GM12878 (cell line): ENCODE data around the gene TECTA. TPM values are rescaled to one million over a fixed set of nuclear protein-coding genes. Genes with fewer than 3 reads are reported as not detected.

ENCODE experiments used
- CHD1 ChIP-seq: IDR thresholded peaks from 2 replicates; pipeline ENCODE4 v1.6.1; 2012; ENCODE audit warnings: low read depth, low read length, improper control_type of control experiment
- CREB1 ChIP-seq: IDR thresholded peaks from 2 replicates; pipeline ENCODE4 v1.6.1; 2012; ENCODE audit warnings: low read depth, mild to moderate bottlenecking, inconsistent platforms
- CREM ChIP-seq: IDR thresholded peaks from 2 replicates; pipeline ENCODE4 v1.6.1; 2014; ENCODE audit warnings: antibody characterized with exemption, low read depth
- EZH2 ChIP-seq: IDR thresholded peaks from 2 replicates; pipeline ENCODE4 v1.6.1; 2012; ENCODE audit warnings: low read depth, mild to moderate bottlenecking, control low read depth, inconsistent platforms, low read length, borderline replicate concordance; ENCODE audit not compliant: control insufficient read depth
- IKZF1 ChIP-seq: fragments of 450-650 bp; conservative IDR thresholded peaks from 2 replicates; pipeline ENCODE4 v1.6.1; 2017; ENCODE audit warnings: antibody characterized with exemption, mild to moderate bottlenecking
- IRF4 ChIP-seq: IDR thresholded peaks from 2 replicates; pipeline ENCODE4 v1.6.1; 2011; ENCODE audit warnings: low read depth, low read length
- MEF2B ChIP-seq: fragments of 450-650 bp; IDR thresholded peaks from 2 replicates; pipeline ENCODE4 v1.6.1; 2018; ENCODE audit warnings: mild to moderate bottlenecking, moderate library complexity; ENCODE audit not compliant: partially characterized antibody, poor library complexity, severe bottlenecking
- NBN ChIP-seq: fragments of 450-650 bp; IDR thresholded peaks from 2 replicates; pipeline ENCODE4 v1.6.1; 2016
- NRF1 ChIP-seq: conservative IDR thresholded peaks from 2 replicates; pipeline ENCODE4 v1.6.1; 2011; ENCODE audit warnings: mild to moderate bottlenecking, low read depth, low read length, improper control_type of control experiment
- POLR2AphosphoS2 ChIP-seq: IDR thresholded peaks from 2 replicates; pipeline ENCODE4 v1.6.1; 2011; ENCODE audit warnings: low read depth, mild to moderate bottlenecking, low read length, improper control_type of control experiment, moderate library complexity
- RAD21 ChIP-seq: IDR thresholded peaks from 2 replicates; pipeline ENCODE4 v1.6.1; 2011; ENCODE audit warnings: mild to moderate bottlenecking, low read depth, low read length, moderate library complexity; ENCODE audit not compliant: insufficient read depth
- TAF1 ChIP-seq: IDR thresholded peaks from 2 replicates; pipeline ENCODE4 v1.6.1; 2011; ENCODE audit warnings: mild to moderate bottlenecking, low read depth, low read length, borderline replicate concordance
- WRNIP1 ChIP-seq: IDR thresholded peaks from 2 replicates; pipeline ENCODE4 v1.6.1; 2011; ENCODE audit warnings: low read depth, low read length, improper control_type of control experiment, borderline replicate concordance
- YY1 ChIP-seq: IDR thresholded peaks from 2 replicates; pipeline ENCODE4 v1.6.1; 2011; ENCODE audit warnings: low read depth, mild to moderate bottlenecking, low read length
- ZNF274 ChIP-seq: IDR thresholded peaks from one replicate; pipeline ENCODE4 v1.8.0; 2011; ENCODE audit not compliant: insufficient read length, insufficient read depth
- polyA plus RNA-seq, 11 experiments: library from polyadenylated mRNA; depleted of rRNA in 4 of 11; unstranded in 6 of 11; stranded (reverse) in 5 of 11; fragments of >200 nt; fragmentation: Nextera tagmentation in 4 of 11; fragmentation: Illumina TruSeq in 1 of 11; extraction: Ambion mirVana in 4 of 11; extraction: Trizol in 1 of 11; gene quantifications; 1 replicate in 1 of 11; 2 replicates in 10 of 11; pipeline versions ENCODE4 v1.2.1 to v1.2.3, GENCODE V29; 2011 to 2016; ENCODE audit warnings: inconsistent platforms in 2 of 11, missing spikeins in 2 of 11, low read depth in 1 of 11
- total RNA-seq, 4 experiments: library from RNA; depleted of rRNA in 3 of 4; stranded (reverse); fragments of >200 nt in 3 of 4; fragmentation: Illumina TruSeq in 1 of 4; extraction: Trizol in 1 of 4; gene quantifications; 2 replicates each; pipeline versions ENCODE4 v1.2.1 to v1.2.3, GENCODE V29; 2013 to 2021
- TF ChIP-seq, protein P1 (sequence below): fragments of 450-650 bp; IDR thresholded peaks from 2 replicates; pipeline ENCODE4 v1.6.1; 2017; ENCODE audit warnings: mild to moderate bottlenecking, moderate library complexity
- TF ChIP-seq, protein P2 (sequence below): fragments of 450-650 bp; IDR thresholded peaks from 2 replicates; pipeline ENCODE4 v1.6.1; 2017; ENCODE audit warnings: mild to moderate bottlenecking
- TF ChIP-seq, protein P3 (sequence below), 3 experiments: IDR thresholded peaks in 2 of 3; conservative IDR thresholded peaks in 1 of 3; 2 replicates each; pipeline ENCODE4 v1.5.1; 2011; ENCODE audit warnings: low read depth in 3 of 3, low read length in 3 of 3, mild to moderate bottlenecking in 3 of 3, control low read depth in 2 of 3, moderate library complexity in 2 of 3, inconsistent platforms in 1 of 3, mixed read lengths in 1 of 3; ENCODE audit not compliant: control insufficient read depth in 2 of 3, insufficient read depth in 1 of 3; ENCODE audit errors: extremely low read depth in 1 of 3

The TECTA gene
- total and polyA plus RNA-seq, 10 of the 15 experiments (the other 5 are each of a cell fraction or from before 2014, with no cell fraction given) = under 0.01 to 0.14 (median 0.05) TPM; not detected in 1

DNA sequence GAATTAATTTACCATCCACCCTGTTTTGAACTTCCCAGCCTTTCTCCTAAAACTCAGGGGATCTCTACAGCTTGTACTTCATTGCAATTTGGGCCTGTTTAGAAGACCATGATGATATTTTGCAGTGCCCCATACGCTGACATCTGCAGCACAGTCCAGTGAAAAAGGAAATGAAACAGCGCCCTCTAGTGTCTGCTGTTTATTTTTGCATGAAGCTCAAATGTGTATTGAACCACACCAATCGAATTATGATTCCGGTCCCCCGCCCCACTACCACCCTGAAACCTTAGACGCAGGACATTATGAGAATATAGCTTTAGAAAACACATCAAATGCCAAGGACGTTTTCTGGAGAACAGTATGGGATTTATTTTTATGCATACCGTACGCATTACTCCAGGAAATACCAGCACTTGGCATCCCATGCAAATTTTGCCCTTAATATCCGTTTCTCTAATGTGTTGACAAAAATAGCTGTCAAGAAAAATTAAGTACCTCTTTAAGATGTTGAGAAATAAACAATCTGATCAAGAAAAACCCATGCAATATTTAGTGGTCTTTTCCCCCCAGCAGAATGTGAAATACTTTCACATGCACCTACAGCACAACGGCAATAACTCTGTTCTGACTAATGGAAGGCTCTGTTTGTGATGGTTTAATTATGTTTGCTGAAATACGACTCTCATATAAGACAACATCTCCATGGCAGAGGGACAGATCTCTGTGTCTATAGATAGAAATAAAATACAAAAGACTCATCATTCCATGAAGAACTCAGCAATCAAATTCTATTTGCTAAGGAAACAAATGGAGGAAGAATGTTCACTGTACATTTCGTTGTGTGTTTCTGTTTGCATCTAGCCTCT is 93.9 kb downstream of the TECTA start (continued):
- TF ChIP-seq NRF1 (no peak), CREB1 (no peak), WRNIP1 (no peak), NBN (no peak), EZH2 (0 out of 2 replicates have a peak, but pooled peaks have one; percentile 9), TAF1 (no peak), CREM (no peak), RAD21 (peak; percentile 86), MEF2B (no peak), IKZF1 (no peak), IRF4 (0 out of 2 replicates have a peak, but pooled peaks have one; percentile 23), POLR2AphosphoS2 (no peak), CHD1 (no peak), YY1 (0 out of 2 replicates have a peak, but pooled peaks have one; percentile 39), ZNF274 (no peak)
- TF ChIP-seq, protein P1, sequence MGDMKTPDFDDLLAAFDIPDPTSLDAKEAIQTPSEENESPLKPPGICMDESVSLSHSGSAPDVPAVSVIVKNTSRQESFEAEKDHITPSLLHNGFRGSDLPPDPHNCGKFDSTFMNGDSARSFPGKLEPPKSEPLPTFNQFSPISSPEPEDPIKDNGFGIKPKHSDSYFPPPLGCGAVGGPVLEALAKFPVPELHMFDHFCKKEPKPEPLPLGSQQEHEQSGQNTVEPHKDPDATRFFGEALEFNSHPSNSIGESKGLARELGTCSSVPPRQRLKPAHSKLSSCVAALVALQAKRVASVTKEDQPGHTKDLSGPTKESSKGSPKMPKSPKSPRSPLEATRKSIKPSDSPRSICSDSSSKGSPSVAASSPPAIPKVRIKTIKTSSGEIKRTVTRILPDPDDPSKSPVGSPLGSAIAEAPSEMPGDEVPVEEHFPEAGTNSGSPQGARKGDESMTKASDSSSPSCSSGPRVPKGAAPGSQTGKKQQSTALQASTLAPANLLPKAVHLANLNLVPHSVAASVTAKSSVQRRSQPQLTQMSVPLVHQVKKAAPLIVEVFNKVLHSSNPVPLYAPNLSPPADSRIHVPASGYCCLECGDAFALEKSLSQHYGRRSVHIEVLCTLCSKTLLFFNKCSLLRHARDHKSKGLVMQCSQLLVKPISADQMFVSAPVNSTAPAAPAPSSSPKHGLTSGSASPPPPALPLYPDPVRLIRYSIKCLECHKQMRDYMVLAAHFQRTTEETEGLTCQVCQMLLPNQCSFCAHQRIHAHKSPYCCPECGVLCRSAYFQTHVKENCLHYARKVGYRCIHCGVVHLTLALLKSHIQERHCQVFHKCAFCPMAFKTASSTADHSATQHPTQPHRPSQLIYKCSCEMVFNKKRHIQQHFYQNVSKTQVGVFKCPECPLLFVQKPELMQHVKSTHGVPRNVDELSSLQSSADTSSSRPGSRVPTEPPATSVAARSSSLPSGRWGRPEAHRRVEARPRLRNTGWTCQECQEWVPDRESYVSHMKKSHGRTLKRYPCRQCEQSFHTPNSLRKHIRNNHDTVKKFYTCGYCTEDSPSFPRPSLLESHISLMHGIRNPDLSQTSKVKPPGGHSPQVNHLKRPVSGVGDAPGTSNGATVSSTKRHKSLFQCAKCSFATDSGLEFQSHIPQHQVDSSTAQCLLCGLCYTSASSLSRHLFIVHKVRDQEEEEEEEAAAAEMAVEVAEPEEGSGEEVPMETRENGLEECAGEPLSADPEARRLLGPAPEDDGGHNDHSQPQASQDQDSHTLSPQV = 0 out of 2 replicates have a peak, but pooled peaks have one; percentile 20
- TF ChIP-seq, protein P2, sequence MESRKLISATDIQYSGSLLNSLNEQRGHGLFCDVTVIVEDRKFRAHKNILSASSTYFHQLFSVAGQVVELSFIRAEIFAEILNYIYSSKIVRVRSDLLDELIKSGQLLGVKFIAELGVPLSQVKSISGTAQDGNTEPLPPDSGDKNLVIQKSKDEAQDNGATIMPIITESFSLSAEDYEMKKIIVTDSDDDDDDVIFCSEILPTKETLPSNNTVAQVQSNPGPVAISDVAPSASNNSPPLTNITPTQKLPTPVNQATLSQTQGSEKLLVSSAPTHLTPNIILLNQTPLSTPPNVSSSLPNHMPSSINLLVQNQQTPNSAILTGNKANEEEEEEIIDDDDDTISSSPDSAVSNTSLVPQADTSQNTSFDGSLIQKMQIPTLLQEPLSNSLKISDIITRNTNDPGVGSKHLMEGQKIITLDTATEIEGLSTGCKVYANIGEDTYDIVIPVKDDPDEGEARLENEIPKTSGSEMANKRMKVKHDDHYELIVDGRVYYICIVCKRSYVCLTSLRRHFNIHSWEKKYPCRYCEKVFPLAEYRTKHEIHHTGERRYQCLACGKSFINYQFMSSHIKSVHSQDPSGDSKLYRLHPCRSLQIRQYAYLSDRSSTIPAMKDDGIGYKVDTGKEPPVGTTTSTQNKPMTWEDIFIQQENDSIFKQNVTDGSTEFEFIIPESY = no peak
- TF ChIP-seq, protein P3, sequence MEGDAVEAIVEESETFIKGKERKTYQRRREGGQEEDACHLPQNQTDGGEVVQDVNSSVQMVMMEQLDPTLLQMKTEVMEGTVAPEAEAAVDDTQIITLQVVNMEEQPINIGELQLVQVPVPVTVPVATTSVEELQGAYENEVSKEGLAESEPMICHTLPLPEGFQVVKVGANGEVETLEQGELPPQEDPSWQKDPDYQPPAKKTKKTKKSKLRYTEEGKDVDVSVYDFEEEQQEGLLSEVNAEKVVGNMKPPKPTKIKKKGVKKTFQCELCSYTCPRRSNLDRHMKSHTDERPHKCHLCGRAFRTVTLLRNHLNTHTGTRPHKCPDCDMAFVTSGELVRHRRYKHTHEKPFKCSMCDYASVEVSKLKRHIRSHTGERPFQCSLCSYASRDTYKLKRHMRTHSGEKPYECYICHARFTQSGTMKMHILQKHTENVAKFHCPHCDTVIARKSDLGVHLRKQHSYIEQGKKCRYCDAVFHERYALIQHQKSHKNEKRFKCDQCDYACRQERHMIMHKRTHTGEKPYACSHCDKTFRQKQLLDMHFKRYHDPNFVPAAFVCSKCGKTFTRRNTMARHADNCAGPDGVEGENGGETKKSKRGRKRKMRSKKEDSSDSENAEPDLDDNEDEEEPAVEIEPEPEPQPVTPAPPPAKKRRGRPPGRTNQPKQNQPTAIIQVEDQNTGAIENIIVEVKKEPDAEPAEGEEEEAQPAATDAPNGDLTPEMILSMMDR (IDR thresholded peaks at IDR 0.05 in 2 of 3, conservative IDR thresholded peaks at IDR 0.05 in 1 of 3; ENCODE audit: control insufficient read depth in 2 of 3, extremely low read depth in 1 of 3, insufficient read depth in 1 of 3, low read depth in 3 of 3, low read length in 3 of 3) = peak; percentile 72 to 84 (median 83)
